HEK293T (cell line): ENCODE results near the gene BMPER.
A peak's percentile ranks its signal among the peaks of the same experiment; 100 is the strongest.

ENCODE experiments used
- CTCF ChIA-PET: fragments of 350-600 bp; formaldehyde crosslinking; extraction: SDS; loops from one replicate; lab custom pipeline; 2021; ENCODE audit warnings: antibody characterized with exemption, inconsistent platforms; lab: Yijun Ruan, JAX
- POLR2A ChIA-PET: fragments of 350-600 bp; formaldehyde crosslinking; extraction: SDS; loops from one replicate; lab custom pipeline; 2020; ENCODE audit warnings: antibody characterized with exemption, inconsistent platforms; lab: Yijun Ruan, JAX
- DNase-seq: peaks from one replicate; pipeline ENCODE4 v3.0.0; 2012; ENCODE audit warnings: mixed read lengths; ENCODE audit errors: extremely low spot score
- ARNT ChIP-seq: fragments of 450-650 bp; IDR thresholded peaks from 2 replicates; pipeline ENCODE4 v1.6.1; 2017; ENCODE audit warnings: mild to moderate bottlenecking
- BHLHE40 ChIP-seq: fragments of 450-650 bp; IDR thresholded peaks from 2 replicates; pipeline ENCODE4 v1.6.1; 2016; ENCODE audit warnings: mild to moderate bottlenecking, moderate library complexity, borderline replicate concordance
- CTBP1 ChIP-seq: fragments of 450-650 bp; IDR thresholded peaks from 2 replicates; pipeline ENCODE4 v1.6.1; 2016; ENCODE audit warnings: borderline replicate concordance
- ELF4 ChIP-seq: fragments of 450-650 bp; IDR thresholded peaks from 2 replicates; pipeline ENCODE4 v1.6.1; 2017; ENCODE audit warnings: antibody characterized with exemption
- FOXA1 ChIP-seq: fragments of 450-650 bp; IDR thresholded peaks from 2 replicates; pipeline ENCODE4 v1.6.1; 2016; ENCODE audit warnings: mild to moderate bottlenecking
- FOXK2 ChIP-seq: fragments of 450-650 bp; IDR thresholded peaks from 2 replicates; pipeline ENCODE4 v1.6.1; 2016; ENCODE audit warnings: mild to moderate bottlenecking
- FOXM1 ChIP-seq: fragments of 450-650 bp; IDR thresholded peaks from 2 replicates; pipeline ENCODE4 v1.6.1; 2017; ENCODE audit warnings: mild to moderate bottlenecking, borderline replicate concordance
- HDGF ChIP-seq: fragments of 450-650 bp; IDR thresholded peaks from 2 replicates; pipeline ENCODE4 v1.6.1; 2017; ENCODE audit warnings: antibody characterized with exemption, borderline replicate concordance
- L3MBTL2 ChIP-seq: fragments of 450-650 bp; conservative IDR thresholded peaks from 2 replicates; pipeline ENCODE4 v1.6.1; 2016; ENCODE audit warnings: mild to moderate bottlenecking
- LEF1 ChIP-seq: fragments of 450-650 bp; IDR thresholded peaks from 2 replicates; pipeline ENCODE4 v1.6.1; 2017; ENCODE audit warnings: mild to moderate bottlenecking, borderline replicate concordance
- NFRKB ChIP-seq: fragments of 450-650 bp; IDR thresholded peaks from 2 replicates; pipeline ENCODE4 v1.6.1; 2016; ENCODE audit warnings: mild to moderate bottlenecking, moderate library complexity
- SP1 ChIP-seq: fragments of 450-650 bp; IDR thresholded peaks from 2 replicates; pipeline ENCODE4 v1.6.1; 2017
- SUZ12 ChIP-seq: fragments of 450-650 bp; IDR thresholded peaks from 2 replicates; pipeline ENCODE4 v1.6.1; 2016; ENCODE audit warnings: mild to moderate bottlenecking
- TARDBP ChIP-seq: fragments of 450-650 bp; IDR thresholded peaks from 2 replicates; pipeline ENCODE4 v1.6.1; 2016
- ZNF384 ChIP-seq: fragments of 450-650 bp; IDR thresholded peaks from 2 replicates; pipeline ENCODE4 v1.6.1; 2016
- TF ChIP-seq, protein P1 (sequence below): fragments of 450-650 bp; IDR thresholded peaks from 2 replicates; pipeline ENCODE4 v1.6.1; 2016

The BMPER gene

DNA sequence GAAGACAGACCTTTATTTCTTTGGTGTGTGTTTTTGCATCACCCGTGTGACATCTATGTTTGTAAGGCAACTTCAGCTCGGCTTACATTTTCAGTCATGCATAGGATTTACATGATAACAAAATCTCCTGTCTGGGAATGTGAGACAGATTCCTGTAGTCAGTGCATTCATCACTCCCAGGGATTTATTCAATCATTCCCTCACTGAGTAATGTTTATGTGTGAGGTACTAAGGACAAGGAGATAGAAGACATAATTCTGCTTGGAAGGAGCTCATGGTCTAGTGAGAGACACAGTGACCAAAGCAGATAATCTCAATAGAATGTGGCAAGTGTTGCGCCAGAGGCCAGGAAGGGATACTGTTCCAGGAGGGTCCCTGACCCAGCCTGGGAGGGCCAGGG, 35.2 kb upstream of the BMPER start:
- no peak for DNase-seq
- TF ChIP-seq ELF4: no peak
- CTCF ChIA-PET: interaction anchor here (0.7 to 2.2 kb wide), 2 partner anchors 16 to 25 kb away, joined by 3 to 6 read pairs; no protein-coding TSS in a partner anchor
- POLR2A ChIA-PET: interaction anchor here (0.8 to 1.0 kb wide), 2 partner anchors 11 to 16 kb away, joined by 3 read pairs; no protein-coding TSS in a partner anchor

DNA sequence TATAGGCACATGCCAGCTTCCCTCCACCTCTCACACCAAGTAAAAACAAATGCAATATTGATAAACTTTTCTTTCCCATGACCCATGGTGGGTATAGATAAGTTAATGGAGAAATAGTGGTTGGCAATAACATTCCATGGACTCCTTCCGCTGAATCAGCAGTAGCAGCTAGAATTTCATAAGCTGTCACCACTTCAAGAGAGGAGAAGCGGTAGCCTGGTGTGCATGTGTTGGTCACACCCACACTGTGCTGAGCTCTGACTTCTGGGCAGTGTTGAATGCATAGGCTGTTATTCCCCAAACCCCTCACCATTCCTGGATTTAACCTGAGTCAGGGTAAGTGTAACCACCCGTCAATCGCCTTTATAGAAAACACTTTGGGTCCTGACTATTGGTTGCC, 32.5 kb upstream of the BMPER start:
- ChIA-PET POLR2A (interaction anchor here (1.2 kb wide), 1 partner anchor 12 kb away, joined by 5 read pairs; no protein-coding TSS in a partner anchor), CTCF (no interaction called here)
- DNase-seq: peak; percentile 27
- TF ChIP-seq FOXK2 (no peak), ELF4 (no peak), CTBP1 (no peak), SP1 (no peak), L3MBTL2 (no peak), HDGF (no peak), BHLHE40 (no peak), FOXA1 (no peak), ZNF384 (no peak), FOXM1 (no peak), SUZ12 (no peak), LEF1 (no peak), ARNT (no peak), NFRKB (no peak)
- TF ChIP-seq, protein P1, sequence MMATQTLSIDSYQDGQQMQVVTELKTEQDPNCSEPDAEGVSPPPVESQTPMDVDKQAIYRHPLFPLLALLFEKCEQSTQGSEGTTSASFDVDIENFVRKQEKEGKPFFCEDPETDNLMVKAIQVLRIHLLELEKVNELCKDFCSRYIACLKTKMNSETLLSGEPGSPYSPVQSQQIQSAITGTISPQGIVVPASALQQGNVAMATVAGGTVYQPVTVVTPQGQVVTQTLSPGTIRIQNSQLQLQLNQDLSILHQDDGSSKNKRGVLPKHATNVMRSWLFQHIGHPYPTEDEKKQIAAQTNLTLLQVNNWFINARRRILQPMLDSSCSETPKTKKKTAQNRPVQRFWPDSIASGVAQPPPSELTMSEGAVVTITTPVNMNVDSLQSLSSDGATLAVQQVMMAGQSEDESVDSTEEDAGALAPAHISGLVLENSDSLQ: no peak

DNA sequence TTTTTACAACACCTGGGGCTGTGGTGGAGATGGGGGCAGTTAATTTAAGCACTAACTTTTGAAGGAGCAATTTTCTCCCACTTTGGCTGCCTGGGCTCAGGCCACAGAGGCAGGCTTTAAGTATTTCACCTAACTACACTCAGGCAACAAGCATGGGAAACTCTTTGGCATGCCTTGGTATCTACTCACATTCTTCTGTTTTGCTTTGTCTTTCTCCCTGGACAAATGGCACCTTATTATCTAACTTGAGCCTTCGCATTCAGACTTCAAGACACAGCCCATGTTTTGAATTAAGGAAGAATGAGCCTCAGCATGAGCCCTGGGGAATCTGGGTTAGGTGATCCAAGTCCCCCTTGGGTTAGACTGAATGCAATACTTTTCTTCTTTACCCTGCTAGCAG, 31.8 kb upstream of the BMPER start:
- no peak for DNase-seq
- TF ChIP-seq FOXK2 (no peak), ZNF384 (no peak), CTBP1 (no peak), L3MBTL2 (no peak), ARNT (no peak), BHLHE40 (no peak), FOXM1 (no peak), NFRKB (no peak), FOXA1 (no peak)
- CTCF ChIA-PET: interaction anchor here (1.2 kb wide), 1 partner anchor 13 kb away, joined by 3 read pairs; no protein-coding TSS in a partner anchor
- POLR2A ChIA-PET: interaction anchor here (1.2 kb wide), 1 partner anchor 12 kb away, joined by 5 read pairs; no protein-coding TSS in a partner anchor

DNA sequence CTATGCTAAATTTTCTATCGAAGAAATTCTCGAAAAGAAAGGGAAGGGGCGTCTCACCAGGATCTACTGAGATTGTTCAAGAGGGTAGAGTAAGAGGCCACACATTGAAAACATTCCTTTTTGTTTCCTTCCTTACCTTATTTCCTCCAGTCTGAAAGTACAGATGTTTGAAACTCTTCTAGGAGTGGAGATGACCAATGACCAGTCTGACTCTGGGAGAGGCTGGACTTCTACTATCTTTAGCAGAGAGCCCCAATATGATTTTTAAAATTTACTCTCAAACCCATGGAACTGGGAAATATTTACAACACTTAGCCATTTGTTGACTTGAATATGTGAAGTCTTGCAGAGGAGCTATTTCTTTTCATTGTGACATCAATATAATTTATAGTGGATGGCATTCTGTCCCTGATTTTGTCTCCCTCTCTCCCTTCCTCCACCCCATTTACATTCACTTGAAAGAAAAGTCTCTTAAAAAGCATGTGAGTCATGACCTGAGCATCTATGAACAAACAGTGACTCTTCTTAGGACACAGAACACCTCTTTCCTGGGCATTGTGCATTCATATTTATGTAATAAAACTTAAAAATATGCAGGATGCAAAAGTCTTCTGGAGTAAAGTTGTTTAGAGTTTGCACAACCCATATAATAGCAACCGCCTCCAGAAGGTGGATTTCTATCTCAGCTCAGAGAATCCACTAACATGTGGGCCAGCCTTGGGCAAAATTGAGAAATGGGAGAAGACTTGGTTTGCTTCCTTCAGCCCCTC, 31.2 kb upstream of the BMPER start:
- CTCF ChIA-PET: interaction anchor here (1.2 kb wide), 1 partner anchor 12 kb away, joined by 3 read pairs; no protein-coding TSS in a partner anchor
- no peak for DNase-seq
- POLR2A ChIA-PET: no interaction called here
- TF ChIP-seq NFRKB (no peak), ZNF384 (no peak), FOXK2 (no peak), SP1 (no peak), BHLHE40 (no peak), LEF1 (no peak), HDGF (no peak), CTBP1 (no peak), FOXM1 (no peak), FOXA1 (no peak), L3MBTL2 (no peak), SUZ12 (no peak)
- TF ChIP-seq, protein P1: no peak

DNA sequence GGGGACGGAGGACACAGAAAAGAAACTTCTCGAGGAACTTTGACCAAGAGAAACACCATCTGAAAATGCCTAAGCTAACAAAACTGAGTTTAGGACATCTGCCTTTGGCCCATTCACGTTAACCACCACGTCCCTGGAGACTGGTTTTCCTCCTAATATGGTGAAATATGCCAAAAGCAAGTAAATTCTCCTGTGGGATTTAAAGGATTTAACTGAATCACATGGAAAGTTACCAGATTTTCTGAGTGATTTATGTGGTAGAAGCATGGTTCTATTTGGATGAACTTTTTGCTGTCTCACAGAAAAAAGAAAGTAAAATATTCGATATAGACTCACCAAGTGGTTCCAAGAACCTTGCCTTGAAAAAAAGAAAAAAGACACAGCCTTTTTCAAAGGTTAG, 30.4 kb upstream of the BMPER start:
- no peak for DNase-seq
- TF ChIP-seq FOXM1 (no peak), ELF4 (no peak), SP1 (no peak), SUZ12 (no peak), FOXA1 (no peak), HDGF (no peak), ARNT (no peak), LEF1 (no peak), NFRKB (no peak), L3MBTL2 (no peak), CTBP1 (no peak), BHLHE40 (no peak), TARDBP (no peak)
- ChIA-PET CTCF (interaction anchor here (1.2 kb wide), 1 partner anchor 11 kb away, joined by 3 read pairs; no protein-coding TSS in a partner anchor), POLR2A (no interaction called here)

DNA sequence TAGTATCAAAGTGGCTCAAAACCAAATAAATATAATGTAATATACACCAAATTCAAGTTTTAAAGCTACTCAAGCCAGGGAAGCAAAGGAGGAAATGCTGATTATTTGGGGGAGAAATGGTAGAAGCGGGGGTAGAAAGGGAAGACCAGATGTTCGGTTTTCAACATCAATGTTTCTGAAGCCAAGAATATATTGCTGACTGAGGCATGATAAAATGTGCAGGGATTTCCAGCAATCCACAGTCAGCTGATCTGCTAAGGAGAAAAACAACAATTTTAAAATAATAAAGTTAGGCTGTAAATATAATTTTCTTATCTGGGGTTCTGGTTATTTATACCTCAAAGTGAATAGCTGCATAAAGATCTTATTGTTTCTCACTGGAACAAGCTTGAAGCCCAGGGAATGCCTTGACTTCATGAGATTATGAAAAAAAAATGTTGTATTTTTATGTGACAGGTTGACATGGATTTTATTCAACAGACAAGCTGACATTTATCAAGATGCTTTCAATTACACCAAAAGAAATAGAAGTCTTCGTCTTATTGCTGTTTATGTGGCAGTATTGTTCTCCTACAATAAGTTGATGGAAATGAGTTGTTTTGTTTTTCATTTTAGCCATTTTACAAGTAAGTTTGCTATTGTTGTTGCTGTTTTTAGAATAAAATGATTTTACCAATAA, 28.6 kb upstream of the BMPER start:
- no peak for DNase-seq
- ChIA-PET CTCF (interaction anchor here (0.5 to 0.7 kb wide), 2 partner anchors 10 to 55 kb away, joined by 3 read pairs; no protein-coding TSS in a partner anchor), POLR2A (no interaction called here)
- TF ChIP-seq ZNF384 (no peak), FOXK2 (no peak), HDGF (no peak), FOXM1 (no peak), CTBP1 (no peak), SUZ12 (no peak), TARDBP (no peak), NFRKB (no peak), FOXA1 (no peak), BHLHE40 (no peak), ARNT (no peak), L3MBTL2 (no peak), ELF4 (no peak), SP1 (no peak), LEF1 (no peak)
- TF ChIP-seq, protein P1: no peak
